WERI-Rb-1 (cell line): ENCODE measurements around the gene GJA5.

Experiments
- DNase-seq: peaks from one replicate; pipeline ENCODE4 v3.0.0-alpha.2; 2020
- H3K27ac ChIP-seq: fragments of 250-450 bp; sonication (Bioruptor Pico); 2 replicates; pipeline ENCODE4 v1.5.1; 2020; ENCODE audit warnings: mild to moderate bottlenecking, moderate library complexity
- H3K27me3 ChIP-seq: fragments of 250-450 bp; sonication (Bioruptor Pico); 2 replicates; pipeline ENCODE4 v1.5.1; 2021; ENCODE audit warnings: mild to moderate bottlenecking, low read depth, moderate library complexity; ENCODE audit not compliant: insufficient read depth, severe bottlenecking
- H3K36me3 ChIP-seq: fragments of 250-450 bp; sonication (Bioruptor Pico); 2 replicates; pipeline ENCODE4 v1.5.1; 2020; ENCODE audit warnings: mild to moderate bottlenecking, moderate library complexity
- H3K4me3 ChIP-seq: 2 replicates; pipeline ENCODE4 v1.5.1; 2011; ENCODE audit warnings: low read depth, mild to moderate bottlenecking, control low read depth, low read length
- H3K9me3 ChIP-seq: fragments of 250-450 bp; sonication (Bioruptor Pico); 2 replicates; pipeline ENCODE4 v1.5.1; 2021; ENCODE audit warnings: mild to moderate bottlenecking, moderate library complexity; ENCODE audit not compliant: severe bottlenecking
- CTCF ChIP-seq: IDR thresholded peaks from 2 replicates; pipeline ENCODE4 v1.5.1; 2011; ENCODE audit warnings: low read depth, mild to moderate bottlenecking, control low read depth, inconsistent platforms, low read length

Gene GJA5

GRCh38 chr1:147800804-147801203 lies 40.4 kb upstream of the GJA5 start:
- H3K27ac ChIP-seq, result no peak overlapping the region
- H3K27me3 ChIP-seq, result no peaks in the 10 kb centered on the region
- TF ChIP-seq CTCF, result no peak
- H3K9me3 ChIP-seq, result peaks cover 6% of the 10 kb centered on the region
- no peak for DNase-seq
- H3K36me3 ChIP-seq, result no peaks in the 10 kb centered on the region
- H3K4me3 ChIP-seq, result no peak overlapping the region

- H3K9me3 ChIP-seq, result peaks cover 6% of the 10 kb centered on the region
- TF ChIP-seq CTCF, result no peak
- peak overlapping the region; percentile 21 for H3K27ac ChIP-seq
- no peaks in the 10 kb centered on the region for H3K27me3 ChIP-seq
- no peaks in the 10 kb centered on the region for H3K36me3 ChIP-seq
- DNase-seq, result no peak
- H3K4me3 ChIP-seq, result no peak overlapping the region
Observed at GRCh38 chr1:147798731-147799130, 38.3 kb upstream of the GJA5 start.

DNA sequence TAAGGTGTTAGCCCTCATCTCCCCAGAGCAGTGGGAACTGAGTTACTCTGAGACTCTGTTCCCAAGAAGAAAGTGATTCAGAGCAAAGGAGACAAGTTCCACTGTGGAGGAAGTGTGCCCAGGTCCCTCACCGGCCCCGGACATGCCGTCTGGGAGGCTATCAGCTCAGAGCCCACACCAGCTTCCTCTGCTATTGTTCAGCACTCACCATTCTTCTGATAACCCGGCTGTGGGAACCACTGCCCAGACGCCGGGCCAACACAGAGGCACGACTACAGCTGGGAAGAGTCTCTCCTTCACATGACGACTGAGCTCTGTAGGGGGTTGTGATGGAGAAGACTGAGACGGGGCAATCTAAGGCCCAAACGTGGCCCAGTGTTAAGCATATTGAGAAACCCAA lies 34.2 kb upstream of the GJA5 start:
- TF ChIP-seq CTCF, result no peak
- Histone ChIP-seq H3K27ac (no peak overlapping the region), H3K36me3 (no peaks in the 10 kb centered on the region), H3K27me3 (no peaks in the 10 kb centered on the region), H3K9me3 (no peaks in the 10 kb centered on the region), H3K4me3 (no peak overlapping the region)
- no peak for DNase-seq

GRCh38 chr1:147791876-147792275 lies 31.5 kb upstream of the GJA5 start:
- no peaks in the 10 kb centered on the region for H3K9me3 ChIP-seq
- no peak for DNase-seq
- TF ChIP-seq CTCF, result no peak
- H3K4me3 ChIP-seq, result no peak overlapping the region
- no peaks in the 10 kb centered on the region for H3K36me3 ChIP-seq
- peaks cover 4% of the 10 kb centered on the region for H3K27me3 ChIP-seq
- H3K27ac ChIP-seq, result no peak overlapping the region

DNA sequence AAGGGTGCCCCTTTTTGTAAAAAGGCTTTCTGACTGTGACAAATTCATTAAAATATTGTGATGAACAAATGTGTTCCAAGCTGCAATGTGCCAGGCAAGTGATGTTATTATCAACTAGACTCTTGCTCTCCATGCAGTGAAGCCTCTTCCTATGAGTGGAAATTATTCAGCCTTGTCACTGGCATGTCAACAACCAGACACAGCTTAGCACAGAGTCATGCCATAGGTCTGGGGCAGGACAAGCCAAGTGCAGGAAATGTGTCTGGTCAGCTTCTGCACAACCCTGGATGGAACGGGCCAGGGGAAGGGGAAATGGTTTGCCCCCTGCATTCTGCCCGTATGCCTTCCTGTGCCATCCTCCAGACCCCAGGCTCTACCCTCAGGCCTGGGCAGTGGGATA lies 27.4 kb upstream of the GJA5 start:
- Histone ChIP-seq H3K27ac (no peak overlapping the region), H3K9me3 (no peaks in the 10 kb centered on the region), H3K27me3 (peaks cover 4% of the 10 kb centered on the region), H3K36me3 (no peaks in the 10 kb centered on the region), H3K4me3 (no peak overlapping the region)
- no peak for TF ChIP-seq CTCF
- no peak for DNase-seq

- H3K4me3 ChIP-seq, result no peak overlapping the region
- no peaks in the 10 kb centered on the region for H3K36me3 ChIP-seq
- DNase-seq, result no peak
- no peak overlapping the region for H3K27ac ChIP-seq
- H3K27me3 ChIP-seq, result peaks cover 4% of the 10 kb centered on the region
- no peak for TF ChIP-seq CTCF
- H3K9me3 ChIP-seq, result no peaks in the 10 kb centered on the region
Observed at GRCh38 chr1:147786536-147786935, 26.1 kb upstream of the GJA5 start.
